ENCODE results near the gene DLG2.
"Not testable (repeated sequence)": the region's sequence is repeated elsewhere in the genome, so short reads cannot be mapped to it uniquely, and the experiment has no call there.

Gene DLG2

GRCh38 chr11:83456075-83456474 lies 2171.1 kb downstream of the DLG2 start:
- no peak for DNase-seq

GRCh38 chr11:83455356-83455755 lies 2171.8 kb downstream of the DLG2 start:
- no peak for DNase-seq

- no peak for DNase-seq
These were observed 2172.5 kb downstream of the DLG2 start for GRCh38 chr11:83454674-83455073.

GRCh38 chr11:83449338-83449913 lies 2177.7 kb downstream of the DLG2 start:
- no peak for DNase-seq

- DNase-seq, result no peak
These were observed 2178.5 kb downstream of the DLG2 start for GRCh38 chr11:83448686-83449085.

GRCh38 chr11:83443880-83444279 lies 2183.3 kb downstream of the DLG2 start:
- DNase-seq, result not testable (repeated sequence)

- DNase-seq, result no peak
These were observed 2185.5 kb downstream of the DLG2 start for GRCh38 chr11:83441601-83442000.

- DNase-seq, result no peak
These were observed 2186.0 kb downstream of the DLG2 start for GRCh38 chr11:83441171-83441570.

GRCh38 chr11:83438438-83438837 lies 2188.7 kb downstream of the DLG2 start:
- no peak for DNase-seq

GRCh38 chr11:83437939-83438338 lies 2189.2 kb downstream of the DLG2 start:
- DNase-seq, result no peak

GRCh38 chr11:83436855-83437254 lies 2190.3 kb downstream of the DLG2 start:
- DNase-seq, result no peak

- DNase-seq, result not testable (repeated sequence)
These were observed 2192.3 kb downstream of the DLG2 start for GRCh38 chr11:83434812-83435211.

- no peak for DNase-seq
These were observed 2199.2 kb downstream of the DLG2 start for GRCh38 chr11:83427943-83428342.

- no peak for DNase-seq
These were observed 2199.6 kb downstream of the DLG2 start for GRCh38 chr11:83427501-83427900.

- DNase-seq, result no peak
These were observed 2202.0 kb downstream of the DLG2 start for GRCh38 chr11:83425137-83425466.

- DNase-seq, result no peak
These were observed 2202.6 kb downstream of the DLG2 start for GRCh38 chr11:83424376-83425136.

GRCh38 chr11:83422641-83423040 lies 2204.5 kb downstream of the DLG2 start:
- not testable (repeated sequence) for DNase-seq

GRCh38 chr11:83410605-83411565 lies 2216.3 kb downstream of the DLG2 start:
- DNase-seq, result no peak

- no peak for DNase-seq
These were observed 2217.3 kb downstream of the DLG2 start for GRCh38 chr11:83409891-83410290.

GRCh38 chr11:83409476-83409875 lies 2217.7 kb downstream of the DLG2 start:
- DNase-seq, result no peak

- no peak for DNase-seq
These were observed 2218.2 kb downstream of the DLG2 start for GRCh38 chr11:83408946-83409345.
